Osteoblast (primary cell): ENCODE measurements around the gene IGF1R. TPM values are rescaled to one million over a fixed set of nuclear protein-coding genes. Genes with fewer than 3 reads are reported as not detected.

Source experiments
- DNase-seq: peaks from one replicate; pipeline ENCODE4 v3.0.0; 2011; ENCODE audit warnings: low spot score, mixed read lengths; ENCODE audit not compliant: insufficient read length; ENCODE audit errors: missing footprints
- H2AFZ ChIP-seq: 2 replicates; pipeline ENCODE4 v1.6.0; 2011; ENCODE audit warnings: mild to moderate bottlenecking, low read length
- H3K27ac ChIP-seq: 2 replicates; pipeline ENCODE4 v1.5.1; 2011; ENCODE audit warnings: mild to moderate bottlenecking, low read depth, low read length, moderate library complexity
- H3K27me3 ChIP-seq: 2 replicates; pipeline ENCODE4 v1.6.0; 2012; ENCODE audit warnings: mild to moderate bottlenecking, control low read depth, inconsistent platforms, low read length, moderate library complexity; ENCODE audit not compliant: insufficient read depth
- H3K36me3 ChIP-seq: 2 replicates; pipeline ENCODE4 v1.5.1; 2011; ENCODE audit warnings: mild to moderate bottlenecking, low read length, control low read depth, moderate library complexity; ENCODE audit not compliant: insufficient read depth
- H3K4me1 ChIP-seq: 2 replicates; pipeline ENCODE4 v1.5.1; 2011; ENCODE audit warnings: mild to moderate bottlenecking, low read length, control low read depth, moderate library complexity; ENCODE audit not compliant: insufficient read depth
- H3K4me2 ChIP-seq: 2 replicates; pipeline ENCODE4 v1.6.0; 2011; ENCODE audit warnings: mild to moderate bottlenecking, low read length; ENCODE audit not compliant: insufficient read depth
- H3K4me3 ChIP-seq: fragments of 200-600 bp; sonication (generic); 3 replicates; pipeline ENCODE4 v1.5.1; 2012; ENCODE audit warnings: mild to moderate bottlenecking, low read length, inconsistent platforms; ENCODE audit not compliant: insufficient read depth
- H3K79me2 ChIP-seq: 2 replicates; pipeline ENCODE4 v1.6.0; 2012; ENCODE audit warnings: mild to moderate bottlenecking, low read length, control low read depth, inconsistent platforms; ENCODE audit not compliant: insufficient read depth
- H3K9me3 ChIP-seq: 2 replicates; pipeline ENCODE4 v1.5.1; 2011; ENCODE audit warnings: low read depth, low read length, control low read depth
- H4K20me1 ChIP-seq: 2 replicates; pipeline ENCODE4 v1.6.0; 2012; ENCODE audit warnings: mild to moderate bottlenecking, low read length, control low read depth; ENCODE audit not compliant: insufficient read depth
- CTCF ChIP-seq: IDR thresholded peaks from 2 replicates; pipeline ENCODE4 v1.5.1; 2011; ENCODE audit warnings: mild to moderate bottlenecking, low read depth, low read length, moderate library complexity; ENCODE audit errors: extremely low read depth
- total RNA-seq: library from RNA; depleted of rRNA; stranded (reverse); fragments of >200 nt; gene quantifications from 2 replicates; pipeline ENCODE4 v1.2.3, GENCODE V29; 2012

The IGF1R gene
- total RNA-seq, 1 donor, result 18.8 TPM

DNA sequence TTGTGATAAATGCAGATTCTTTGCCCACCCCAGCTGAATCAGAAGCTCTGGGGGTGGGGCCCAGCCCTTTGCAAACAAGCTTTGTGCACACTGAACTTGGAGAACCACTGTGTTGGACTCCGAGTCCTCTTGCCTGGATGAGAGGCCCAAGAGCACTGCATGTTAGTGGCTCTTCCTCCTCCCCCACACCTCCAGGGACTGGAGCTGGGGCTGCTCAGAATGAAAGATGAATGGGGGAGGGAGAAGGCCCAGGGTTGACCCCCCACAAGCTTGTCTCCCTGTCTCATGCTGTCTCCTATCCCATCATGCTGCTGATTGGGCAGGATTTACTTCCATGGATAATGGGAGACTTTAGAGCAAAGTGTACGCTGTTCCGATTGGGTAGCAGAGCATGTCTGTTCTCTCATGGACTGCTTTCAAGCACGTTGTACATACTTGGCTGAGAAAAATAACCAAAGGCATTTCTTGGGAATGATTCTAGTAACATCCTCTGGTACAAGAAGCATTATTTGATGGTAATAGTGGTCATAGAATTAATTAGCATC is 259.7 kb downstream of the IGF1R start:
- no peak for DNase-seq
- peaks cover 36% of the 10 kb centered on the region for H3K4me1 ChIP-seq
- peaks cover 28% of the 10 kb centered on the region for H3K36me3 ChIP-seq

DNA sequence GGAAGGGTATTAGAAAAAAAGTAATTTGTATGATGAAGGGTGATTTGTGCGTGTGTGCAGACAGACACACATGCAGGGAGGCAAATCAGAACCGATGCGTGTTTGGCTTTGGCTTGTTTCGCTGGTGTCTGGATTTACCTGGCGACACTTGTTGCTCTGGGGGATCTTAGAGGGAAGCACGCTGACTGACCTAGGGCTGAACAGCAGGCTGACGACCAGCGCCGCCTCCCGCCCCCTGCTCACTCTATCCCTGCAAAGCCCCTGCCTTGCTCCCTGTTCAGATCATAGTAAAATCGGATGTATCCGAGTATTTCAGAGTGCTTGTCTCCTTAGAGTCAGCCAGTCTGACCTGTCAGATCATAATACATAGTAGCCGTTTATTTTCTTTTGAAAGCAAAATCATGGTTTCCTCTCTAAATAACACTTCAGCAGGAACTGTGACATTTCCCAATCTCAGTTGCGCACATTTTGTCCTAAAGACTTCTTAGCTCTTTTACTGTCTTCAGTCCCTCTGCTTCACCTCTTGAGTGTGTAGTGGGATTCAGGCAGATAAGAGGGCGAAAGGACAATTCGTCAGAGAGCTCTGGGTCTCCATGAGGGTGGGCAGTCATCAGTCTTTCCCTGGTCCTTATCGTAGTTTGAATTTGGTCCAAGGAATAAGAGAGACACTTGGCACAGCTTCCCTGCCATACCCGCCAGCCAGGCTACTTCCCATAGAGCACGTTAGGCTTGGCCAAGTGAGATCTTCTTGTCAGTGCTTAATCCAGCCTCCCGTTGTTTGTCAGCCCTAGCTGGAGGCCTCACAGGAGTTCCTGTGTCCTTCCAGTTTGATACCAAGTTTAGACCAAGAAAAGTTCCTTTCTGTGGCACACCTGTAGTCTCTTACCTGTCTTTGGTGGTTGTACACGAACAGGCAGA is 261.9 kb downstream of the IGF1R start:
- H3K4me2 ChIP-seq, result no peak overlapping the region
- no peak for TF ChIP-seq CTCF
- H3K4me1 ChIP-seq, result peaks cover 31% of the 10 kb centered on the region
- H3K9me3 ChIP-seq, result no peaks in the 10 kb centered on the region
- peaks cover 33% of the 10 kb centered on the region for H3K36me3 ChIP-seq
- no peak overlapping the region for H3K27ac ChIP-seq
- no peak for DNase-seq
- H3K27me3 ChIP-seq, result no peaks in the 10 kb centered on the region
- peaks cover 11% of the 10 kb centered on the region for H3K79me2 ChIP-seq
- no peaks in the 10 kb centered on the region for H4K20me1 ChIP-seq
- no peak overlapping the region for H3K4me3 ChIP-seq
- no peak overlapping the region for H2AFZ ChIP-seq

More for the DNA sequence above, 259.7 kb downstream of the IGF1R start:
- H3K4me3 ChIP-seq, result no peak overlapping the region
- no peak overlapping the region for H3K27ac ChIP-seq
- H3K9me3 ChIP-seq, result no peaks in the 10 kb centered on the region
- H4K20me1 ChIP-seq, result no peaks in the 10 kb centered on the region
- TF ChIP-seq CTCF, result no peak
- no peak overlapping the region for H2AFZ ChIP-seq
- H3K79me2 ChIP-seq, result peaks cover 15% of the 10 kb centered on the region
- no peaks in the 10 kb centered on the region for H3K27me3 ChIP-seq
- H3K4me2 ChIP-seq, result no peak overlapping the region

DNA sequence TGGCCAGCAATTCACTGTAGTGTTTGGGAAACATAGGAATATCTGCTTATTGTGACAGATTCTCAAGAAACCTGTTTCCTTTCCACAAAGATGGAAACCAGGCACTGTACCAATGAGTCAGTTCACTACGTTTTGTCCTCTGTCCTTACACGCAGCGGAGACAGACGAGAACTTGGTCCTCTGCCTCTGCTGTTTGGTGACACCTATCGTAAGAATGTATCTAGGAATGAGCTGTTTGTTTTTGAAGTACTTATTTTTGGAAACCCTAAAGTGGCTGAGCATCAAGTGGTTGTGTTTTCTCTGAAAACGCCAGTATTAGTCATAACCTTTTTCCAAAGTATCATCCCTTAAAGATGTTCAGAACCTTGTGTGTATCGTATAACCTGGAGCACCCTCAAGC is 266.3 kb downstream of the IGF1R start:
- Histone ChIP-seq H3K4me3 (no peak overlapping the region), H3K4me1 (peaks cover 12% of the 10 kb centered on the region), H3K27ac (peak overlapping the region; percentile 78), H3K79me2 (no peaks in the 10 kb centered on the region), H3K27me3 (no peaks in the 10 kb centered on the region), H4K20me1 (no peaks in the 10 kb centered on the region), H3K9me3 (no peaks in the 10 kb centered on the region), H3K4me2 (peak overlapping the region; percentile 25), H3K36me3 (peaks cover 55% of the 10 kb centered on the region), H2AFZ (no peak overlapping the region)
- no peak for TF ChIP-seq CTCF
- peak; percentile 94 for DNase-seq

DNA sequence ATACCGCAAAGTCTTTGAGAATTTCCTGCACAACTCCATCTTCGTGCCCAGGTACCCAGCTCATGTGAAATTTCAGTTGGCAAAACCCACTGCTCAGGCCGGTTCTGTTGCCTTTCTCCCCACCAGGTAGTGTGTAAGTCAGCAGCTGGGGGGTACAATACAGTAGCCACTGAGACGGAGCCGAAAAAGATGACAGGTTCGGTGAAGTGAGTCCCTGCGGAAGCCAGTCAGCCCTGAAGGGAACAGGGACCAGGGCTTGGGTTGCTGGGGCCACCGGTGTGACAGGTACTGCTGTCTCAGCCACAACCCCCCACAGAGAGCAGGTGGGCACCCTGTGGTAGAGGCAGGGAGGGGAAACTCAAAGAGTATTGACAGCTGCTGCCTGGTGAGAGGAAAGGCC is 268.5 kb downstream of the IGF1R start:
- Histone ChIP-seq H3K9me3 (no peaks in the 10 kb centered on the region), H3K79me2 (no peaks in the 10 kb centered on the region), H3K36me3 (peaks cover 42% of the 10 kb centered on the region), H2AFZ (no peak overlapping the region), H3K4me3 (no peak overlapping the region), H3K4me2 (no peak overlapping the region), H3K27ac (no peak overlapping the region), H3K4me1 (peaks cover 12% of the 10 kb centered on the region), H4K20me1 (no peaks in the 10 kb centered on the region), H3K27me3 (no peaks in the 10 kb centered on the region)
- TF ChIP-seq CTCF, result no peak
- no peak for DNase-seq
